Activated T-cell treated with anti-CD3 and anti-CD28 coated beads, Interleukin-2, amount 50 U/mL, for 24 hours (primary cell): ENCODE data around the gene HGFAC.

Experiments used
- DNase-seq: peaks from one replicate; pipeline ENCODE4 v3.0.0-alpha.2; 2020
- H3K27ac Mint-ChIP-seq: 2 replicates; pipeline ENCODE4 v1.8.0; 2020; ENCODE audit warnings: mild to moderate bottlenecking, mixed read lengths
- H3K27me3 Mint-ChIP-seq: 2 replicates; pipeline ENCODE4 v1.8.0; 2020; ENCODE audit warnings: mixed read lengths
- H3K36me3 Mint-ChIP-seq: 2 replicates; pipeline ENCODE4 v1.8.0; 2020; ENCODE audit warnings: low read depth, mixed read lengths
- H3K4me1 Mint-ChIP-seq: 2 replicates; pipeline ENCODE4 v1.8.0; 2020; ENCODE audit warnings: low read depth, mixed read lengths
- H3K4me3 Mint-ChIP-seq: 2 replicates; pipeline ENCODE4 v1.8.0; 2020; ENCODE audit warnings: mild to moderate bottlenecking, moderate library complexity, mixed read lengths
- H3K9me3 Mint-ChIP-seq: 2 replicates; pipeline ENCODE4 v1.8.0; 2020; ENCODE audit warnings: mixed read lengths

Gene HGFAC

GRCh38 chr4:3473181-3473950, 31.6 kb downstream of the HGFAC start:
- Mint-ChIP-seq H3K9me3 (no peaks in the 10 kb centered on the region), H3K36me3 (no peaks in the 10 kb centered on the region)
- no peak for DNase-seq

GRCh38 chr4:3473996-3474765, 32.4 kb downstream of the HGFAC start:
- no peaks in the 10 kb centered on the region for H3K4me1 Mint-ChIP-seq
- no peak overlapping the region for H3K27ac Mint-ChIP-seq
- H3K9me3 Mint-ChIP-seq, result no peaks in the 10 kb centered on the region
- no peaks in the 10 kb centered on the region for H3K36me3 Mint-ChIP-seq
- H3K4me3 Mint-ChIP-seq, result no peak overlapping the region
- DNase-seq, result no peak
- no peaks in the 10 kb centered on the region for H3K27me3 Mint-ChIP-seq

More at GRCh38 chr4:3473181-3473950, 31.6 kb downstream of the HGFAC start:
- H3K4me1 Mint-ChIP-seq, result no peaks in the 10 kb centered on the region
- H3K4me3 Mint-ChIP-seq, result no peak overlapping the region
- H3K27ac Mint-ChIP-seq, result no peak overlapping the region
- H3K27me3 Mint-ChIP-seq, result no peaks in the 10 kb centered on the region

- Mint-ChIP-seq H3K4me3 (no peak overlapping the region), H3K36me3 (no peaks in the 10 kb centered on the region), H3K27me3 (no peaks in the 10 kb centered on the region), H3K27ac (no peak overlapping the region), H3K9me3 (no peaks in the 10 kb centered on the region), H3K4me1 (no peaks in the 10 kb centered on the region)
- DNase-seq, result no peak
Observed at GRCh38 chr4:3475041-3475712, 33.4 kb downstream of the HGFAC start.

GRCh38 chr4:3475713-3476260, 34.0 kb downstream of the HGFAC start:
- H3K4me3 Mint-ChIP-seq, result no peak overlapping the region
- no peaks in the 10 kb centered on the region for H3K9me3 Mint-ChIP-seq
- no peaks in the 10 kb centered on the region for H3K4me1 Mint-ChIP-seq

GRCh38 chr4:3476341-3476747, 34.6 kb downstream of the HGFAC start:
- H3K36me3 Mint-ChIP-seq, result no peaks in the 10 kb centered on the region
- DNase-seq, result no peak
- H3K4me1 Mint-ChIP-seq, result no peaks in the 10 kb centered on the region
- no peak overlapping the region for H3K4me3 Mint-ChIP-seq
- peaks cover 9% of the 10 kb centered on the region for H3K27me3 Mint-ChIP-seq
- no peaks in the 10 kb centered on the region for H3K9me3 Mint-ChIP-seq
- no peak overlapping the region for H3K27ac Mint-ChIP-seq

More at GRCh38 chr4:3475713-3476260, 34.0 kb downstream of the HGFAC start:
- Mint-ChIP-seq H3K27ac (no peak overlapping the region), H3K27me3 (peaks cover 4% of the 10 kb centered on the region), H3K36me3 (no peaks in the 10 kb centered on the region)
- no peak for DNase-seq

- H3K27ac Mint-ChIP-seq, result no peak overlapping the region
- H3K36me3 Mint-ChIP-seq, result no peaks in the 10 kb centered on the region
- peaks cover 16% of the 10 kb centered on the region for H3K27me3 Mint-ChIP-seq
- H3K4me1 Mint-ChIP-seq, result no peaks in the 10 kb centered on the region
- no peak overlapping the region for H3K4me3 Mint-ChIP-seq
- no peak for DNase-seq
- H3K9me3 Mint-ChIP-seq, result no peaks in the 10 kb centered on the region
Observed at GRCh38 chr4:3476936-3477749, 35.4 kb downstream of the HGFAC start.

GRCh38 chr4:3477750-3478430, 36.1 kb downstream of the HGFAC start:
- H3K36me3 Mint-ChIP-seq, result no peaks in the 10 kb centered on the region
- H3K27ac Mint-ChIP-seq, result no peak overlapping the region
- H3K9me3 Mint-ChIP-seq, result no peaks in the 10 kb centered on the region
- H3K27me3 Mint-ChIP-seq, result peaks cover 23% of the 10 kb centered on the region
- no peak for DNase-seq
- H3K4me3 Mint-ChIP-seq, result no peak overlapping the region
- H3K4me1 Mint-ChIP-seq, result no peaks in the 10 kb centered on the region

GRCh38 chr4:3478446-3479357, 36.9 kb downstream of the HGFAC start:
- no peaks in the 10 kb centered on the region for H3K9me3 Mint-ChIP-seq
- H3K27me3 Mint-ChIP-seq, result peaks cover 28% of the 10 kb centered on the region
- DNase-seq, result no peak
- no peaks in the 10 kb centered on the region for H3K36me3 Mint-ChIP-seq
- H3K4me3 Mint-ChIP-seq, result no peak overlapping the region
- H3K27ac Mint-ChIP-seq, result no peak overlapping the region
- no peaks in the 10 kb centered on the region for H3K4me1 Mint-ChIP-seq

GRCh38 chr4:3479358-3480101, 37.8 kb downstream of the HGFAC start:
- H3K36me3 Mint-ChIP-seq, result no peaks in the 10 kb centered on the region
- no peaks in the 10 kb centered on the region for H3K4me1 Mint-ChIP-seq
- no peak overlapping the region for H3K27ac Mint-ChIP-seq
- no peak overlapping the region for H3K4me3 Mint-ChIP-seq
- no peak for DNase-seq
- peaks cover 32% of the 10 kb centered on the region for H3K27me3 Mint-ChIP-seq
- H3K9me3 Mint-ChIP-seq, result no peaks in the 10 kb centered on the region

GRCh38 chr4:3480528-3481112, 38.9 kb downstream of the HGFAC start:
- Mint-ChIP-seq H3K4me3 (no peak overlapping the region), H3K36me3 (no peaks in the 10 kb centered on the region), H3K4me1 (peaks cover 2% of the 10 kb centered on the region), H3K27ac (no peak overlapping the region), H3K27me3 (peaks cover 35% of the 10 kb centered on the region), H3K9me3 (no peaks in the 10 kb centered on the region)
- DNase-seq, result peak; percentile 88

GRCh38 chr4:3481113-3481531, 39.4 kb downstream of the HGFAC start:
- H3K9me3 Mint-ChIP-seq, result no peaks in the 10 kb centered on the region
- H3K36me3 Mint-ChIP-seq, result no peaks in the 10 kb centered on the region
- peaks cover 35% of the 10 kb centered on the region for H3K27me3 Mint-ChIP-seq
- no peak overlapping the region for H3K27ac Mint-ChIP-seq
- DNase-seq, result no peak
- peaks cover 2% of the 10 kb centered on the region for H3K4me1 Mint-ChIP-seq
- no peak overlapping the region for H3K4me3 Mint-ChIP-seq

- Mint-ChIP-seq H3K4me1 (peaks cover 2% of the 10 kb centered on the region), H3K4me3 (no peak overlapping the region), H3K9me3 (no peaks in the 10 kb centered on the region), H3K27me3 (peaks cover 35% of the 10 kb centered on the region), H3K36me3 (no peaks in the 10 kb centered on the region), H3K27ac (no peak overlapping the region)
- no peak for DNase-seq
Observed at GRCh38 chr4:3481783-3482393, 40.1 kb downstream of the HGFAC start.
